Keratinocyte (primary cell): ENCODE results near the gene COQ9. TPM values are rescaled to one million over a fixed set of nuclear protein-coding genes. Genes with fewer than 3 reads are reported as not detected.

Experiments
- DNase-seq: peaks from one replicate; pipeline ENCODE4 v3.0.0-alpha.2; 2011; ENCODE audit warnings: low read depth, missing footprints, low spot score
- FAIRE-seq: peaks from 2 replicates; lab custom pipeline; 2011; peaks lifted over from hg19 to GRCh38; lab: Jason Lieb, UNC
- H2AFZ ChIP-seq: 2 replicates; pipeline ENCODE4 v1.6.0; 2012; ENCODE audit warnings: low read length, control low read depth, inconsistent platforms; ENCODE audit not compliant: control insufficient read depth
- H3K27ac ChIP-seq: 2 replicates; pipeline ENCODE4 v1.5.1; 2011; ENCODE audit warnings: low read length; ENCODE audit not compliant: control insufficient read depth, insufficient read depth
- H3K27me3 ChIP-seq: 3 replicates; pipeline ENCODE4 v1.6.0; 2011; ENCODE audit warnings: low read length; ENCODE audit not compliant: control insufficient read depth, insufficient read depth; ENCODE audit errors: extremely low read depth
- H3K36me3 ChIP-seq, 2 experiments: 2 replicates in 1 of 2; 3 replicates in 1 of 2; pipeline ENCODE4 v1.5.1; 2011; ENCODE audit warnings: low read length in 2 of 2, mild to moderate bottlenecking in 1 of 2; ENCODE audit not compliant: control insufficient read depth in 2 of 2, insufficient read depth in 2 of 2; ENCODE audit errors: extremely low read depth in 1 of 2
- H3K4me1 ChIP-seq: 3 replicates; pipeline ENCODE4 v1.5.1; 2011; ENCODE audit warnings: low read length; ENCODE audit not compliant: control insufficient read depth, insufficient read depth; ENCODE audit errors: extremely low read depth
- H3K4me2 ChIP-seq: 3 replicates; pipeline ENCODE4 v1.6.0; 2011; ENCODE audit warnings: low read depth, low read length; ENCODE audit not compliant: control insufficient read depth, insufficient read depth; ENCODE audit errors: extremely low read depth
- H3K4me3 ChIP-seq, 3 experiments: fragments of 200-600 bp in 1 of 3; sonication (generic) in 1 of 3; 2 replicates in 2 of 3; 3 replicates in 1 of 3; pipeline ENCODE4 v1.5.1; 2011 to 2016; ENCODE audit warnings: low read length in 3 of 3, mild to moderate bottlenecking in 3 of 3, control low read depth in 2 of 3, inconsistent platforms in 1 of 3, low read depth in 1 of 3, mixed read lengths in 1 of 3, mixed run types in 1 of 3, moderate library complexity in 1 of 3; ENCODE audit not compliant: control insufficient read depth in 2 of 3, insufficient read depth in 2 of 3; ENCODE audit errors: extremely low read depth in 1 of 3
- H3K79me2 ChIP-seq: 2 replicates; pipeline ENCODE4 v1.6.0; 2012; ENCODE audit warnings: low read length; ENCODE audit not compliant: control insufficient read depth, insufficient read depth
- H3K9ac ChIP-seq: 3 replicates; pipeline ENCODE4 v1.6.0; 2011; ENCODE audit warnings: low read length; ENCODE audit not compliant: control insufficient read depth, insufficient read depth; ENCODE audit errors: extremely low read depth
- H3K9me1 ChIP-seq: 3 replicates; pipeline ENCODE4 v1.6.0; 2011; ENCODE audit warnings: low read length; ENCODE audit not compliant: control insufficient read depth, insufficient read depth; ENCODE audit errors: extremely low read depth
- H3K9me3 ChIP-seq: 2 replicates; pipeline ENCODE4 v1.5.1; 2012; ENCODE audit warnings: low read depth, low read length; ENCODE audit not compliant: control insufficient read depth
- H4K20me1 ChIP-seq: 3 replicates; pipeline ENCODE4 v1.6.0; 2011; ENCODE audit warnings: low read length; ENCODE audit not compliant: control insufficient read depth, insufficient read depth; ENCODE audit errors: extremely low read depth
- EZH2 ChIP-seq: IDR thresholded peaks from one replicate; pipeline ENCODE4 v1.6.1; 2012; ENCODE audit warnings: inconsistent platforms, mild to moderate bottlenecking, low read length, moderate library complexity
- dilution Hi-C: fragments of 300-500 bp; cut with MboI; formaldehyde crosslinking; loops from one replicate; pipeline ENCODE4 v1.7.0; 2020; ENCODE audit warnings: low sequenced_read_pairs; ENCODE audit not compliant: extremely low pct_ligation_motif_present
- polyA plus RNA-seq, 5 experiments: library from polyadenylated mRNA; depleted of rRNA in 3 of 5; stranded (reverse) in 3 of 5; stranded (forward) in 1 of 5; unstranded in 1 of 5; fragments of >200 nt; gene quantifications; 1 replicate in 1 of 5; 2 replicates in 3 of 5; 3 replicates in 1 of 5; pipeline versions ENCODE4 v1.2.1 to v1.2.3, GENCODE V29; 2011 to 2012; ENCODE audit warnings: missing spikeins in 2 of 5, low read depth in 1 of 5, low replicate concordance in 1 of 5
- TF ChIP-seq, protein P1 (sequence below), 3 experiments: IDR thresholded peaks in 1 of 3; conservative IDR thresholded peaks in 1 of 3; optimal IDR thresholded peaks in 1 of 3; 2 replicates in 2 of 3; 3 replicates in 1 of 3; pipeline versions ENCODE3 to v1.5.1; 2011; ENCODE audit warnings: low read length in 3 of 3, mild to moderate bottlenecking in 3 of 3, moderate library complexity in 2 of 3, control low read depth in 1 of 3, inconsistent platforms in 1 of 3; ENCODE audit not compliant: insufficient read depth in 2 of 3; ENCODE audit errors: extremely low read depth in 1 of 3

The COQ9 gene
- polyA plus RNA-seq, 1 donor (not counting 4 experiments of a cell fraction or from before 2014, with no cell fraction given), result 62.8 TPM

DNA sequence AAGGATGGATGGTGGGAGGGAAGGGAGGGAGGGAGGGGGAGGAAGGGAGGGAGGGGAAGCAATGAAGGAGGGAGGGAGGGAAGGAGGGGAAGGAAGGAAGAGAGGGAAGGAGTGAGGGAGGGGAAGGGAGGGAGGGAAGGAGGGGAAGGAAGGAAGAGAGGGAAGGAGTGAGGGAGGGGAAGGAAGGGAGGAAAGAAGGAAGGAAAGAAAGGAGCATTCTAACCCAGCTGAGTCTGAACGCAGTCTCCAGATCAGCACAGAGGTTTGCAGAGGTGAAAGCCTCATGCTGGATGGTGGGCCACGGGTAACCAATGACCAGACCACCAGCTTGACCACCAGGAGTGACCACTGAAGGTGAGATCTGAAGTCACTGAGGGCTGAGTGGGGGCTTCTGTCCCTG lies 24.1 kb upstream of the COQ9 start:
- Histone ChIP-seq H3K9me1 (no peaks in the 10 kb centered on the region), H3K36me3 (peaks cover 4 to 7% of the 10 kb centered on the region in 2 experiments), H3K9ac (no peak overlapping the region), H2AFZ (no peak overlapping the region), H3K4me2 (no peak overlapping the region), H3K27ac (no peak overlapping the region), H3K4me3 (no peak overlapping the region), H3K27me3 (no peaks in the 10 kb centered on the region), H3K9me3 (no peaks in the 10 kb centered on the region), H3K79me2 (no peaks in the 10 kb centered on the region), H4K20me1 (no peaks in the 10 kb centered on the region), H3K4me1 (peaks cover 9% of the 10 kb centered on the region)
- dilution Hi-C loops, result no loop called here
- FAIRE-seq (no peak), DNase-seq (no peak)
- TF ChIP-seq, protein P1, sequence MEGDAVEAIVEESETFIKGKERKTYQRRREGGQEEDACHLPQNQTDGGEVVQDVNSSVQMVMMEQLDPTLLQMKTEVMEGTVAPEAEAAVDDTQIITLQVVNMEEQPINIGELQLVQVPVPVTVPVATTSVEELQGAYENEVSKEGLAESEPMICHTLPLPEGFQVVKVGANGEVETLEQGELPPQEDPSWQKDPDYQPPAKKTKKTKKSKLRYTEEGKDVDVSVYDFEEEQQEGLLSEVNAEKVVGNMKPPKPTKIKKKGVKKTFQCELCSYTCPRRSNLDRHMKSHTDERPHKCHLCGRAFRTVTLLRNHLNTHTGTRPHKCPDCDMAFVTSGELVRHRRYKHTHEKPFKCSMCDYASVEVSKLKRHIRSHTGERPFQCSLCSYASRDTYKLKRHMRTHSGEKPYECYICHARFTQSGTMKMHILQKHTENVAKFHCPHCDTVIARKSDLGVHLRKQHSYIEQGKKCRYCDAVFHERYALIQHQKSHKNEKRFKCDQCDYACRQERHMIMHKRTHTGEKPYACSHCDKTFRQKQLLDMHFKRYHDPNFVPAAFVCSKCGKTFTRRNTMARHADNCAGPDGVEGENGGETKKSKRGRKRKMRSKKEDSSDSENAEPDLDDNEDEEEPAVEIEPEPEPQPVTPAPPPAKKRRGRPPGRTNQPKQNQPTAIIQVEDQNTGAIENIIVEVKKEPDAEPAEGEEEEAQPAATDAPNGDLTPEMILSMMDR (optimal IDR thresholded peaks at IDR 0.05 in 1 of 3, IDR thresholded peaks at IDR 0.05 in 1 of 3, conservative IDR thresholded peaks at IDR 0.05 in 1 of 3; ENCODE audit: extremely low read depth in 1 of 3, insufficient read depth in 2 of 3, low read length in 3 of 3), result no peak
- TF ChIP-seq EZH2, result no peak

DNA sequence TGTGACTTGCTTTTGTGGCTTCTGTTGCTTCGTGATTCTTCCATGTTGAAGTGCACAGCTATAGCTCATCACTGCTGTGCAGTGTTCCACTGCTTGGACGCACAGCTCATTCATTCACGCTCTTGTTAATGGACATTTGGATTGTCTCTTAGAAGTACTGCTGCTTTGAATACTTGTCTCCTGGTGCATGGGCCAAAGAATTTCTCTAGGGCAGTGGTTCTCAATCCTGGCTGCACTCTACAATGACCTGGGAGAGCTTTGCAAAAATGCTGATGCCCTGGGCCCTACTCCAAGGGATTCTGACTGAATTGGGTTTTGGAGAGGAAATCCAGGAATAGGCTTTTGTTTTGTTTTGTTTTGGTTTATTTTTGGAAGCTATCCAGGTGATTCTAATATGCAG lies 22.7 kb upstream of the COQ9 start:
- TF ChIP-seq EZH2, result no peak
- TF ChIP-seq, protein P1 (optimal IDR thresholded peaks at IDR 0.05 in 1 of 3, IDR thresholded peaks at IDR 0.05 in 1 of 3, conservative IDR thresholded peaks at IDR 0.05 in 1 of 3; ENCODE audit: extremely low read depth in 1 of 3, insufficient read depth in 2 of 3, low read length in 3 of 3), result no peak

More for the DNA sequence above, 22.7 kb upstream of the COQ9 start:
- H3K4me1 ChIP-seq, result peaks cover 4% of the 10 kb centered on the region
- no peak overlapping the region for H3K9ac ChIP-seq
- no peaks in the 10 kb centered on the region for H3K79me2 ChIP-seq
- H3K27ac ChIP-seq, result no peak overlapping the region
- H3K9me1 ChIP-seq, result no peaks in the 10 kb centered on the region
- no peak overlapping the region for H2AFZ ChIP-seq
- H3K36me3 ChIP-seq, result peaks cover 14 to 15% of the 10 kb centered on the region in 2 experiments
- no peak overlapping the region for H3K4me2 ChIP-seq
- no peak overlapping the region for H3K4me3 ChIP-seq
- H3K27me3 ChIP-seq, result no peaks in the 10 kb centered on the region
- FAIRE-seq (no peak), DNase-seq (no peak)
- dilution Hi-C loops, result no loop called here
- H4K20me1 ChIP-seq, result no peaks in the 10 kb centered on the region
- no peaks in the 10 kb centered on the region for H3K9me3 ChIP-seq
